GM23338 (cell line): ENCODE results near the gene ZNF773. TPM values are rescaled to one million over a fixed set of nuclear protein-coding genes. Genes with fewer than 3 reads are reported as not detected.

Experiments used
- ATAC-seq: fragments of 200-7000 bp; cut with Tn5 transposase; 3 replicates; pipeline ENCODE4 v1.9.1; 2020
- DNase-seq: peaks from one replicate; pipeline ENCODE4 v3.0.0-alpha.2; 2015; ENCODE audit warnings: low spot score
- H2AFZ ChIP-seq: fragments of 200-600 bp; sonication (generic); 2 replicates; pipeline ENCODE4 v1.8.0; 2016; ENCODE audit warnings: antibody characterized with exemption, mild to moderate bottlenecking, moderate library complexity
- H3F3A ChIP-seq: fragments of 200-600 bp; sonication (generic); replicated peaks from 2 replicates; pipeline ENCODE4 v1.8.0; 2017; ENCODE audit warnings: antibody characterized with exemption, mixed run types, low read depth
- H3K27ac ChIP-seq: fragments of 200-600 bp; sonication (generic); 2 replicates; pipeline ENCODE4 v1.6.1; 2016; ENCODE audit warnings: low read depth
- H3K27me3 ChIP-seq: fragments of 200-600 bp; sonication (generic); 2 replicates; pipeline ENCODE4 v1.8.0; 2016; ENCODE audit warnings: mild to moderate bottlenecking, mixed run types, moderate library complexity; ENCODE audit not compliant: insufficient read depth
- H3K36me3 ChIP-seq: fragments of 200-600 bp; sonication (generic); 2 replicates; pipeline ENCODE4 v1.8.0; 2016; ENCODE audit warnings: mild to moderate bottlenecking; ENCODE audit not compliant: insufficient read depth
- H3K4me1 ChIP-seq: fragments of 200-600 bp; sonication (generic); 2 replicates; pipeline ENCODE4 v1.8.0; 2016; ENCODE audit warnings: mild to moderate bottlenecking, moderate library complexity; ENCODE audit not compliant: insufficient read depth
- H3K4me2 ChIP-seq: fragments of 200-600 bp; sonication (generic); 2 replicates; pipeline ENCODE4 v1.7.1; 2017; ENCODE audit warnings: mixed run types
- H3K4me3 ChIP-seq: fragments of 200-600 bp; sonication (generic); 2 replicates; pipeline ENCODE4 v1.6.1; 2016; ENCODE audit warnings: mixed run types
- H3K79me2 ChIP-seq: fragments of 200-600 bp; sonication (generic); replicated peaks from 2 replicates; pipeline ENCODE4 v1.8.0; 2017; ENCODE audit warnings: mild to moderate bottlenecking; ENCODE audit not compliant: insufficient read depth
- H3K9me2 ChIP-seq: fragments of 200-600 bp; sonication (generic); 2 replicates; pipeline ENCODE4 v1.8.0; 2017; ENCODE audit not compliant: insufficient read depth
- H4K20me1 ChIP-seq: fragments of 200-600 bp; sonication (generic); replicated peaks from 2 replicates; pipeline ENCODE4 v1.8.0; 2017; ENCODE audit warnings: mild to moderate bottlenecking; ENCODE audit not compliant: insufficient read depth
- H3K27ac Mint-ChIP-seq: 2 replicates; pipeline ENCODE4 v1.8.0; 2020; ENCODE audit warnings: inconsistent platforms, mild to moderate bottlenecking, moderate library complexity, mixed read lengths
- H3K27me3 Mint-ChIP-seq: 3 replicates; pipeline ENCODE4 v1.8.0; 2022; ENCODE audit warnings: low read depth, mild to moderate bottlenecking, moderate library complexity, mixed read lengths, inconsistent platforms; ENCODE audit not compliant: insufficient read depth, poor library complexity
- H3K36me3 Mint-ChIP-seq: 3 replicates; pipeline ENCODE4 v1.8.0; 2021; ENCODE audit warnings: low read depth, mild to moderate bottlenecking, inconsistent platforms, moderate library complexity, mixed read lengths
- H3K4me1 Mint-ChIP-seq: 3 replicates; pipeline ENCODE4 v1.8.0; 2020; ENCODE audit warnings: mild to moderate bottlenecking, inconsistent platforms, mixed read lengths
- H3K4me3 Mint-ChIP-seq: 3 replicates; pipeline ENCODE4 v1.8.0; 2021; ENCODE audit warnings: moderate library complexity, mild to moderate bottlenecking, inconsistent platforms, mixed read lengths
- H3K9me3 Mint-ChIP-seq: 3 replicates; pipeline ENCODE4 v1.8.0; 2020; ENCODE audit warnings: moderate library complexity, mild to moderate bottlenecking, inconsistent platforms, mixed read lengths
- CREB1 ChIP-seq: fragments of 250-450 bp; sonication (Bioruptor Pico); IDR thresholded peaks from 2 replicates; pipeline ENCODE4 v1.5.0; 2020; ENCODE audit warnings: low read depth, mild to moderate bottlenecking, moderate library complexity
- EZH2 ChIP-seq: fragments of 200-600 bp; sonication (generic); IDR thresholded peaks from one replicate; pipeline ENCODE4 v1.8.0; 2017; ENCODE audit warnings: antibody characterized with exemption, mild to moderate bottlenecking, low read depth; ENCODE audit not compliant: unreplicated experiment
- EZH2phosphoT487 ChIP-seq: fragments of 200-600 bp; sonication (generic); IDR thresholded peaks from one replicate; pipeline ENCODE4 v1.8.1; 2018; ENCODE audit warnings: antibody characterized with exemption; ENCODE audit not compliant: unreplicated experiment
- NANOG ChIP-seq: IDR thresholded peaks from 2 replicates; pipeline ENCODE4 v1.6.1; 2016; ENCODE audit warnings: antibody characterized with exemption, borderline replicate concordance
- REST ChIP-seq: IDR thresholded peaks from one replicate; pipeline ENCODE4 v1.6.1; 2018; ENCODE audit warnings: antibody characterized with exemption; ENCODE audit not compliant: unreplicated experiment
- ZNF331 ChIP-seq: fragments of 250-450 bp; sonication (Bioruptor Pico); IDR thresholded peaks from 2 replicates; pipeline ENCODE4 v1.5.0; 2020; ENCODE audit warnings: low read depth, mild to moderate bottlenecking, moderate library complexity
- ZNF462 ChIP-seq: fragments of 250-450 bp; sonication (Bioruptor Pico); IDR thresholded peaks from 2 replicates; pipeline ENCODE4 v1.5.0; 2020; ENCODE audit warnings: mild to moderate bottlenecking, moderate library complexity
- polyA plus RNA-seq: library from polyadenylated mRNA; unstranded; fragments of >200 nt; fragmentation: Nextera tagmentation; extraction: Ambion mirVana; gene quantifications from 2 replicates; pipeline ENCODE4 v1.2.1, GENCODE V29; 2016
- total RNA-seq: library from RNA; depleted of rRNA; stranded (reverse); fragments of >200 nt; shearing (Covaris generic); gene quantifications from 2 replicates; pipeline ENCODE4 v1.2.3, GENCODE V29; 2014
- TF ChIP-seq, protein P1 (sequence below), 2 experiments: fragments of 200-600 bp in 1 of 2; sonication (generic) in 1 of 2; conservative IDR thresholded peaks; 2 replicates each; pipeline versions ENCODE4 v1.5.1 to v1.6.1; 2016 to 2017; ENCODE audit warnings: antibody characterized with exemption in 2 of 2, low read depth in 2 of 2, mild to moderate bottlenecking in 2 of 2, moderate library complexity in 1 of 2

The ZNF773 gene
- total and polyA plus RNA-seq, 2 experiments from 2014 or later, result 4.1 to 12.9 TPM

GRCh38 chr19:57452307-57452706 is 47.4 kb upstream of the ZNF773 start:
- no peak for TF ChIP-seq EZH2phosphoT487
- Mint-ChIP-seq H3K27me3 (peaks cover 3% of the 10 kb centered on the region), H3K9me3 (peaks cover 2% of the 10 kb centered on the region; the same call in 1 of the 3 replicates), H3K27ac (no peak overlapping the region), H3K4me1 (no peaks in the 10 kb centered on the region), H3K4me3 (no peak overlapping the region), H3K36me3 (no peaks in the 10 kb centered on the region)
- no peaks in the 10 kb centered on the region for H4K20me1 ChIP-seq
- H3K9me2 ChIP-seq, result no peaks in the 10 kb centered on the region
- H2AFZ ChIP-seq, result no peak overlapping the region
- no peak overlapping the region for H3K4me3 ChIP-seq
- no peaks in the 10 kb centered on the region for H3K4me1 ChIP-seq
- DNase-seq (no peak), ATAC-seq (no peak)
- no peak overlapping the region for H3K4me2 ChIP-seq
- no peaks in the 10 kb centered on the region for H3K79me2 ChIP-seq
- H3K36me3 ChIP-seq, result no peaks in the 10 kb centered on the region
- no peak overlapping the region for H3K27ac ChIP-seq
- H3F3A ChIP-seq, result no peaks in the 10 kb centered on the region; the same call in 1 of the 2 replicates
- H3K27me3 ChIP-seq, result no peaks in the 10 kb centered on the region

- Histone ChIP-seq H4K20me1 (no peaks in the 10 kb centered on the region), H3K27ac (no peak overlapping the region), H3K36me3 (peaks cover 10% of the 10 kb centered on the region; the same call in 1 of the 2 replicates), H3K4me2 (no peak overlapping the region), H2AFZ (no peak overlapping the region), H3K79me2 (peaks cover 19% of the 10 kb centered on the region; the same call in 1 of the 2 replicates), H3K9me2 (no peaks in the 10 kb centered on the region), H3K4me3 (no peak overlapping the region), H3K4me1 (no peaks in the 10 kb centered on the region), H3K27me3 (no peaks in the 10 kb centered on the region), H3F3A (no peaks in the 10 kb centered on the region)
- H3K4me3 Mint-ChIP-seq, result no peak overlapping the region
- H3K4me1 Mint-ChIP-seq, result no peaks in the 10 kb centered on the region
- TF ChIP-seq CREB1 (CRISPR knock-in tag) (peak; percentile 34; the same call in 1 of the 2 replicates), EZH2 (no peak), ZNF331 (no peak), EZH2phosphoT487 (no peak), REST (no peak), NANOG (no peak), ZNF462 (CRISPR knock-in tag) (no peak)
- TF ChIP-seq, protein P1, sequence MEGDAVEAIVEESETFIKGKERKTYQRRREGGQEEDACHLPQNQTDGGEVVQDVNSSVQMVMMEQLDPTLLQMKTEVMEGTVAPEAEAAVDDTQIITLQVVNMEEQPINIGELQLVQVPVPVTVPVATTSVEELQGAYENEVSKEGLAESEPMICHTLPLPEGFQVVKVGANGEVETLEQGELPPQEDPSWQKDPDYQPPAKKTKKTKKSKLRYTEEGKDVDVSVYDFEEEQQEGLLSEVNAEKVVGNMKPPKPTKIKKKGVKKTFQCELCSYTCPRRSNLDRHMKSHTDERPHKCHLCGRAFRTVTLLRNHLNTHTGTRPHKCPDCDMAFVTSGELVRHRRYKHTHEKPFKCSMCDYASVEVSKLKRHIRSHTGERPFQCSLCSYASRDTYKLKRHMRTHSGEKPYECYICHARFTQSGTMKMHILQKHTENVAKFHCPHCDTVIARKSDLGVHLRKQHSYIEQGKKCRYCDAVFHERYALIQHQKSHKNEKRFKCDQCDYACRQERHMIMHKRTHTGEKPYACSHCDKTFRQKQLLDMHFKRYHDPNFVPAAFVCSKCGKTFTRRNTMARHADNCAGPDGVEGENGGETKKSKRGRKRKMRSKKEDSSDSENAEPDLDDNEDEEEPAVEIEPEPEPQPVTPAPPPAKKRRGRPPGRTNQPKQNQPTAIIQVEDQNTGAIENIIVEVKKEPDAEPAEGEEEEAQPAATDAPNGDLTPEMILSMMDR (conservative IDR thresholded peaks at IDR 0.05; ENCODE audit: low read depth in 2 of 2), result peak; percentile 75 to 77
- DNase-seq (peak; percentile 82), ATAC-seq (peak; percentile 90)
- peaks cover 87% of the 10 kb centered on the region for H3K9me3 Mint-ChIP-seq
- H3K36me3 Mint-ChIP-seq, result peaks cover 66% of the 10 kb centered on the region
- peaks cover 9% of the 10 kb centered on the region for H3K27me3 Mint-ChIP-seq
- H3K27ac Mint-ChIP-seq, result no peak overlapping the region
These were observed 33.9 kb upstream of the ZNF773 start for GRCh38 chr19:57465680-57466381.
